GM12878 (cell line): ENCODE data around the gene SORCS2. TPM values are rescaled to one million over a fixed set of nuclear protein-coding genes. Genes with fewer than 3 reads are reported as not detected.

Source experiments
- ATAC-seq: fragments of 200-7000 bp; cut with Tn5 transposase; 3 replicates; pipeline ENCODE4 v1.9.1; 2020; ENCODE audit warnings: mild to moderate bottlenecking, moderate library complexity
- BruUV-seq: library from RNA; stranded (reverse); fragments of 400-500 nt; replicated peaks from 2 replicates; lab custom pipeline; 2021; lab: Mats Ljungman, UMichigan
- CTCF ChIA-PET: fragments of 300-600 bp; sonication (Branson Sonifier 250); formaldehyde crosslinking; extraction: SDS; loops from one replicate; lab custom pipeline; 2021; ENCODE audit warnings: inconsistent platforms; lab: Yijun Ruan, JAX
- POLR2A ChIA-PET: fragments of 350-600 bp; formaldehyde crosslinking; extraction: SDS; loops from one replicate; lab custom pipeline; 2021; ENCODE audit warnings: inconsistent platforms; lab: Charles Lee
- RAD21 ChIA-PET: fragments of 300-600 bp; sonication (Branson Sonifier 250); formaldehyde crosslinking; loops from one replicate; lab custom pipeline; 2023; ENCODE audit warnings: antibody characterized with exemption; ENCODE audit not compliant: unreplicated experiment; lab: Charles Lee
- SMC1A ChIA-PET: fragments of 300-600 bp; sonication (Branson Sonifier 250); formaldehyde crosslinking; loops from one replicate; lab custom pipeline; 2023; ENCODE audit not compliant: unreplicated experiment, uncharacterized antibody; lab: Charles Lee
- DNase-seq: peaks from one replicate; pipeline ENCODE4 v3.0.0-alpha.2; 2011; ENCODE audit warnings: low read depth, low spot score
- FAIRE-seq: peaks from 3 replicates; lab custom pipeline; 2011; peaks lifted over from hg19 to GRCh38; lab: Jason Lieb, UNC
- H2AFZ ChIP-seq: 2 replicates; pipeline ENCODE4 v1.6.0; 2011; ENCODE audit warnings: low read depth, low read length, control low read depth; ENCODE audit not compliant: control insufficient read depth
- H3K27ac ChIP-seq: 2 replicates; pipeline ENCODE4 v1.5.1; 2011; ENCODE audit warnings: control low read depth; ENCODE audit not compliant: control insufficient read depth, insufficient read depth
- H3K27me3 ChIP-seq, 2 experiments: replicated peaks in 1 of 2; 2 replicates each; pipeline versions ENCODE4 v1.6.0 to v1.6.1; 2011; ENCODE audit warnings: low read length in 1 of 2; ENCODE audit not compliant: control insufficient read depth in 2 of 2, insufficient read depth in 2 of 2
- H3K36me3 ChIP-seq, 2 experiments: 2 replicates each; pipeline ENCODE4 v1.5.1; 2011; ENCODE audit warnings: low read length in 1 of 2; ENCODE audit not compliant: control insufficient read depth in 2 of 2, insufficient read depth in 2 of 2
- H3K4me1 ChIP-seq: 2 replicates; pipeline ENCODE4 v1.6.1; 2011; ENCODE audit warnings: mild to moderate bottlenecking, low read length, moderate library complexity, mixed read lengths; ENCODE audit not compliant: control insufficient read depth, insufficient read depth
- H3K4me2 ChIP-seq: 2 replicates; pipeline ENCODE4 v1.6.0; 2011; ENCODE audit warnings: control low read depth; ENCODE audit not compliant: control insufficient read depth, insufficient read depth
- H3K4me3 ChIP-seq: fragments of 200-600 bp; sonication (generic); 2 replicates; pipeline ENCODE4 v1.5.1; 2016
- H3K79me2 ChIP-seq: 2 replicates; pipeline ENCODE4 v1.6.0; 2011; ENCODE audit warnings: low read length; ENCODE audit not compliant: control insufficient read depth, insufficient read depth
- H3K9ac ChIP-seq: 2 replicates; pipeline ENCODE4 v1.8.0; 2011; ENCODE audit warnings: low read length, control low read depth, mixed read lengths; ENCODE audit not compliant: control insufficient read depth, insufficient read depth
- H3K9me3 ChIP-seq: replicated peaks from 3 replicates; pipeline ENCODE4 v1.5.1; 2011; ENCODE audit warnings: mild to moderate bottlenecking, low read length; ENCODE audit not compliant: control insufficient read depth, insufficient read depth
- H4K20me1 ChIP-seq: 2 replicates; pipeline ENCODE4 v1.6.0; 2011; ENCODE audit not compliant: control insufficient read depth, insufficient read depth
- ASH2L ChIP-seq: fragments of 300-600, 200-600 bp; sonication (generic); IDR thresholded peaks from 2 replicates; pipeline ENCODE4 v1.6.1; 2017; ENCODE audit warnings: low read depth, mild to moderate bottlenecking, borderline replicate concordance
- BRCA1 ChIP-seq: IDR thresholded peaks from 2 replicates; pipeline ENCODE4 v1.6.1; 2011; ENCODE audit warnings: low read depth, low read length, improper control_type of control experiment
- HDAC6 ChIP-seq: fragments of 200-600 bp; sonication (generic); IDR thresholded peaks from one replicate; pipeline ENCODE4 v1.8.0; 2017; ENCODE audit warnings: antibody characterized with exemption; ENCODE audit not compliant: unreplicated experiment
- KDM1A ChIP-seq: fragments of 200-600 bp; sonication (generic); IDR thresholded peaks from 2 replicates; pipeline ENCODE4 v1.6.1; 2016; ENCODE audit warnings: borderline replicate concordance
- NRF1 ChIP-seq: conservative IDR thresholded peaks from 2 replicates; pipeline ENCODE4 v1.6.1; 2011; ENCODE audit warnings: mild to moderate bottlenecking, low read depth, low read length, improper control_type of control experiment
- SP1 ChIP-seq: IDR thresholded peaks from one replicate; pipeline ENCODE4 v1.6.1; 2011; ENCODE audit warnings: low read depth, low read length
- SUPT20H ChIP-seq: IDR thresholded peaks from 2 replicates; pipeline ENCODE4 v1.6.1; 2011; ENCODE audit warnings: low read depth, mild to moderate bottlenecking, low read length, moderate library complexity, borderline replicate concordance; ENCODE audit not compliant: control insufficient read depth
- ZNF217 ChIP-seq: fragments of 450-650 bp; IDR thresholded peaks from 2 replicates; pipeline ENCODE4 v1.6.1; 2017; ENCODE audit warnings: antibody characterized with exemption, mild to moderate bottlenecking
- ZNF592 ChIP-seq: fragments of 450-650 bp; IDR thresholded peaks from 2 replicates; pipeline ENCODE4 v1.6.1; 2017; ENCODE audit warnings: mild to moderate bottlenecking, moderate library complexity
- ZSCAN29 ChIP-seq: fragments of 450-650 bp; IDR thresholded peaks from 2 replicates; pipeline ENCODE4 v1.6.1; 2017; ENCODE audit warnings: mild to moderate bottlenecking, moderate library complexity
- WGBS: methylation state at CpG from one replicate; pipeline ENCODE4 v1.1.6; 2016; ENCODE audit warnings: low lambda C conversion rate; ENCODE audit not compliant: insufficient replicate concordance, insufficient coverage; ENCODE audit errors: missing lambda C conversion rate; 5-methylcytosine and 5-hydroxymethylcytosine counted together
- in situ Hi-C: fragments of 300-500 bp; cut with MboI; formaldehyde crosslinking; loops from 9 replicates; pipeline ENCODE4 v1.14.3; 2018; ENCODE audit warnings: mixed read lengths
- intact Hi-C: fragments of 100-400 bp; cut with micrococcal nuclease; formaldehyde crosslinking; loops from one replicate; pipeline ENCODE4 v1.14.2; 2022; ENCODE audit not compliant: unreplicated experiment
- polyA plus RNA-seq, 11 experiments: library from polyadenylated mRNA; depleted of rRNA in 4 of 11; unstranded in 6 of 11; stranded (reverse) in 5 of 11; fragments of >200 nt; fragmentation: Nextera tagmentation in 4 of 11; fragmentation: Illumina TruSeq in 1 of 11; extraction: Ambion mirVana in 4 of 11; extraction: Trizol in 1 of 11; gene quantifications; 1 replicate in 1 of 11; 2 replicates in 10 of 11; pipeline versions ENCODE4 v1.2.1 to v1.2.3, GENCODE V29; 2011 to 2016; ENCODE audit warnings: inconsistent platforms in 2 of 11, missing spikeins in 2 of 11, low read depth in 1 of 11
- total RNA-seq, 4 experiments: library from RNA; depleted of rRNA in 3 of 4; stranded (reverse); fragments of >200 nt in 3 of 4; fragmentation: Illumina TruSeq in 1 of 4; extraction: Trizol in 1 of 4; gene quantifications; 2 replicates each; pipeline versions ENCODE4 v1.2.1 to v1.2.3, GENCODE V29; 2013 to 2021

The SORCS2 gene
- total and polyA plus RNA-seq, 10 of the 15 experiments (the other 5 are each of a cell fraction or from before 2014, with no cell fraction given) = 0.01 to 0.15 (median 0.05) TPM; not detected in 5

GRCh38 chr4:7286170-7286569 lies 93.8 kb downstream of the SORCS2 start (continued):
- TF ChIP-seq ZNF592 = no peak
- TF ChIP-seq KDM1A = no peak

GRCh38 chr4:7286798-7287197 lies 94.5 kb downstream of the SORCS2 start:
- H3K27me3 ChIP-seq = peaks cover 0 to 3% of the 10 kb centered on the region in 2 experiments; a peak in 3 of 4 replicates
- H3K36me3 ChIP-seq = no peaks in the 10 kb centered on the region
- ChIA-PET CTCF (no interaction called here), SMC1A (no interaction called here), POLR2A (no interaction called here), RAD21 (no interaction called here)
- TF ChIP-seq SP1 (no peak), ZNF217 (no peak), BRCA1 (no peak), ASH2L (no peak), SUPT20H (no peak), NRF1 (no peak), ZSCAN29 (no peak), HDAC6 (no peak)
- no TSS peak for BruUV-seq
- no peak overlapping the region for H3K27ac ChIP-seq
- in situ Hi-C loops (no loop called here), intact Hi-C loops (no loop called here)
- ATAC-seq (no peak), DNase-seq (no peak), FAIRE-seq (no peak)
- H3K9ac ChIP-seq = no peak overlapping the region
- no peaks in the 10 kb centered on the region for H3K9me3 ChIP-seq
- no peak overlapping the region for H3K4me3 ChIP-seq
- H4K20me1 ChIP-seq = no peaks in the 10 kb centered on the region
- 19% methylated on average over 7 of the region's 7 CpGs for WGBS
- no peaks in the 10 kb centered on the region for H3K79me2 ChIP-seq
- H3K4me2 ChIP-seq = no peak overlapping the region
- no peak overlapping the region for H2AFZ ChIP-seq
- no peaks in the 10 kb centered on the region for H3K4me1 ChIP-seq
